HG03135 (cell line): ENCODE measurements around the gene MMP27.
A peak's percentile ranks its signal among the peaks of the same experiment; 100 is the strongest.
"Not testable (repeated sequence)": the region's sequence is repeated elsewhere in the genome, so short reads cannot be mapped to it uniquely, and the experiment has no call there.

Experiments used
- ATAC-seq: cut with Tn5 transposase; IDR thresholded peaks from one replicate; pipeline ENCODE4 v1.9.1; 2021; ENCODE audit warnings: mild to moderate bottlenecking, moderate library complexity; ENCODE audit not compliant: unreplicated experiment

The MMP27 gene, protein sequence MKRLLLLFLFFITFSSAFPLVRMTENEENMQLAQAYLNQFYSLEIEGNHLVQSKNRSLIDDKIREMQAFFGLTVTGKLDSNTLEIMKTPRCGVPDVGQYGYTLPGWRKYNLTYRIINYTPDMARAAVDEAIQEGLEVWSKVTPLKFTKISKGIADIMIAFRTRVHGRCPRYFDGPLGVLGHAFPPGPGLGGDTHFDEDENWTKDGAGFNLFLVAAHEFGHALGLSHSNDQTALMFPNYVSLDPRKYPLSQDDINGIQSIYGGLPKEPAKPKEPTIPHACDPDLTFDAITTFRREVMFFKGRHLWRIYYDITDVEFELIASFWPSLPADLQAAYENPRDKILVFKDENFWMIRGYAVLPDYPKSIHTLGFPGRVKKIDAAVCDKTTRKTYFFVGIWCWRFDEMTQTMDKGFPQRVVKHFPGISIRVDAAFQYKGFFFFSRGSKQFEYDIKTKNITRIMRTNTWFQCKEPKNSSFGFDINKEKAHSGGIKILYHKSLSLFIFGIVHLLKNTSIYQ

DNA sequence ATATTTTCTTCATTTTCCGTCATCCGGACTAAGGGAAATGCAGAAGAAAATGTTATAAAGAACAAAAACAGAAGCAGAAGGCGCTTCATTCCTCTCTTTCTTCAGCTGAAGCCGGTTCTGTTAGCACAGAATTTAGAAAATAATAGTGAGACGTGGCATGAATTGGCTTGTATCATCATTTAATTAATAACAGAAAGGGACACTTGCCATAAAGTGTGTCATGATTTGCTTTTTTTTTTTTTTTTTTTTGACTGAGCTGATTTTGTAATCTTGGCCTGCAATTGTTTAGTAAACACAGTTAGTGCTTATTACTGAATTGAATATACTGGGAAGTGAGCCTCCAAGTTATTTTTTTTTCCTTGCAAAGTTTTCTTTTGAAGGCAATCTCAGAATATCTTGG is at the start of gene MMP27:
MMP27 (minus strand) TSS at position 144 of the 400 bp plus-strand sequence; CDS start at position 89, 55 bp downstream.
- ATAC-seq = no peak

DNA sequence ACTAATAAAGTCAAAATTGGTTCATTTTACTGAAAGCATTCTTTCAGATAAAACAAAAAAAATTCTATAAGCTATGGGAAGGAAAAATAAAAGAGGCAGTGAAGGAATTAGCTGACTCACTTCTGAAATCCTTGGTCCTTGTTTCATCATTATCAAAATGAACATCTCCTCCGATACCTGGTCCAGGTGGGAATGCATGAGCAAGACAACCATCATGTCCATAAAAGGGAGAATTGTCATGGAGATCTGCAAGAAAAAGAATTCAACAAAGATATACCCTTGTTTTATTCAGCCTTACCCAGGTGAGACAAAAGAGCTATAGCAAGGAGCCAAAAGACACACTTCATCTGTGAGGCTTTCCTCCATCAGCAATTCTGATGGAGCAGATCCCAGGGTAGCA is 47.7 kb upstream of the MMP27 start:
- ATAC-seq = no peak

DNA sequence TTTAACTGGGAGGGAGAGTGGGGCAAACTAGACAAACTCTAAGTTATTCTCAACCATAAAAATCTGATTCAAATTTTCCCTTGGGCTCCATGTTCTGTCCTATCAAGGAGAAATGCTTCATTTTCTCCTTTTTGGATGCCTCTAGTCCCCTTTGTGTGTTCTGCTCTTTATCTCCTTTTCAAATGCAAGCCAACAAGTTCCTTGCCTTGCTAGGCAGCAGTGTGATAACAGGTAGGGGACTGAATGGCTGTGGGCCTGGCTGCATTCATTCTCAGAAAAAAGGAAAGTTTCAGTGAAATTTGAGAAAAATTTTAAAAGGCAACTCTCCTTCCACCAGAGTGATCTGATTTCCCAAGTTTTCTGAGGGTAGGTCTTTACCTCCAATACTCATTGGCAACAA is 46.1 kb upstream of the MMP27 start:
- ATAC-seq = no peak

DNA sequence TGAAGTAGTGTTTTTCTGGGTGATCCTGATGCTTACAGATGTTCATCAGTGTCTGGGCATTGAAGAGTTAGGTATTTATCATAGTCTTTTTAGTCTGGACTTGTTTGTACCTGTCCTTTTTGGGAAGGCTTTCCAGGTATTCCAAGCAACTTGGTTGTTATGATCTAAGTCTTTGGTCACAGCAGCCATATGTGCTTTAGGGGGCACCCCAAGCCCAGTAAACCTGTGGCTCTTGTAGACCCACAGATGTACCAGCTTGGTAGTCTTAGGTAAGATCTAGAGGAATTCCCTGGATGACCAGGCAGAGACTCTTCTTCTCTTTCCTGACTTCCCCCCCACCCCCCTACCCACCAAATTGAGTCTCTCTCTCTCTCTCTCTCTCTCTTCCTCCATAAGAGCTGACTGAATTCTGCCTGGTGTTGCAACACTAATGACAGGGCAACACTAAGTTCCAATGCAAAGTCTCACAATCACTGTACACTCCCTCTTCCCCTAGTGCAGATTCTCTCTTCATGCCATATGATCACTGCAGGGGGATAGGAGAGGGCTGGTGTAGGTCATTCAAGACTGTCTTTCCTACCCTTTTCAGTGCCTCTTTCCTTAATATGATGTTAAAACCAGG is 43.6 kb upstream of the MMP27 start:
- ATAC-seq = no peak

DNA sequence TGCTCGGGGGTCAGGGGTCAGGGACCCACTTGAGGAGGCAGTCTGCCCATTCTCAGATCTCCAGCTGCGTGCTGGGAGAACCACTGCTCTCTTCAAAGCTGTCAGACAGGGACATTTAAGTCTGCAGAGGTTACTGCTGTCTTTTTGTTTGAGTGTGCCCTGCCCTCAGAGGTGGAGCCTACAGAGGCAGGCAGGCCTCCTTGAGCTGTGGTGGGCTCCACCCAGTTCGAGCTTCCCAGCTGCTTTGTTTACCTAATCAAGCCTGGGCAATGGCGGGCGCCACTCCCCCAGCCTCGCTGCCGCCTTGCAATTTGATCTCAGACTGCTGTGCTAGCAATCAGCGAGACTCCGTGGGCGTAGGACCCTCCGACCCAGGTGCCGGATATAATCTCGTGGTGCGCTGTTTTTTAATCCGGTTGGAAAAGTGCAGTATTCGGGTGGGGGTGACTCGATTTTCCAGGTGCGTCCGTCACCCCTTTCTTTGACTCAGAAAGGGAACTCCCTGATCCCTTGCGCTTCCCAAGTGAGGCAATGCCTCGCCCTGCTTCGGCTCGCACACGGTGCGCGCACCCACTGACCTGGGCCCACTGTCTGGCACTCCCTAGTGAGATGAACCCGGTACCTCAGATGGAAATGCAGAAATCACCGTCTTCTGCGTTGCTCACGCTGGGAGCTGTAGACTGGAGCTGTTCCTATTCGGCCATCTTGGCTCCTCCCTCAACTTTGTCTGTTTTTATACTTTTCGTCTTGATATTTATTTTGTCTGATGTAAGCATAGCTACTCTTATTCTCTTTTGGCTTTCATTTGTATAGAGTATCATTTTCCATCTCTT is 41.4 kb upstream of the MMP27 start:
- ATAC-seq = not testable (repeated sequence)

DNA sequence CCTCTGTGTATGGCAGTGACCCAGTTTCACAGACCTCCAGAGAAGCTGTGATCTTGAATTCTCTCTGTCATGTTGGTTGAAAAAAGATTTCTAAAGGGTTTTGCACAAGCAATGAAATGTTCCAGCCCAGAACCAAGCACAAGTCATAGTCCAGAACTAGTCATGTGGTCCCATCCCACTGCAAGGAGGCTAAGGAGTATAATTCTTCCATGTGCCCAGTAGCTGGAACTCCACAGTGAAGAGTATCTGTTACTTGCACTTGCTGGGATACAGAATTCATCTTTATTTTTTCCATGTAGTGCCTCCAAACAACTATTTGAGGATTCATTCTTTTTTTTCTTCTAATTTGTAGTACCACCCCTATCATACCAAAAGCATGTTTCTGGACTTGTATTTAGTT is 29.1 kb upstream of the MMP27 start:
- no peak for ATAC-seq

DNA sequence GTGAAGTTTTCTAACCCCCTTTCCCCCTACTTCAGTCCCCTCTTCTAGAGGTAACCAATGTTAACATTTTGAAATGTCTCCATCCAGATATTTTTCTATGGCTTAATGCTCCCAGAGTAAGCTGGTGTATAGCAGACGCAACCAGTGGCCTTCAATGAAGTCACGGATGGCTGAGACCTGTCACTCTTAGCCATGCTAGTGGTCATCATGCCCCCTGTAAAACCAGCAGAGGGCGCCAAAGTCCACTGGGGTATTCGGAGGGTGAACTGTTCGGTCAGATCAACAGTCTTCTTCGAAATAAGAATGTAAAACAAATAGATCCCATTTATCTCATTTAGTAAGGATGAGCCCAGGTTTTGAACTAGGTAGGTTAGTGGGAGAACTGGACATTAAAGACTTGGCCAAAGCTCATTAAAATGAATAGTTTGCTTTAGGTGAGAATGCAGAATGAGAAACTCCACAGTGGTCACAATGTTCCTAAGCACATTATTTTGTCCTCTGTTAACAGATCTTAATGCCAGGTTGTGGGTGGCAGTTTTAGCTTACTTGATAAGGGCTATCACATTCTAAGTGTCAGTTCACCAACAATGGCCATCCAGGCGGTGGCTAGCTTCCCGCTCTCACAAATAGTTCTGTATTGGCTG is 27.8 kb upstream of the MMP27 start:
- peak; percentile 85 for ATAC-seq

DNA sequence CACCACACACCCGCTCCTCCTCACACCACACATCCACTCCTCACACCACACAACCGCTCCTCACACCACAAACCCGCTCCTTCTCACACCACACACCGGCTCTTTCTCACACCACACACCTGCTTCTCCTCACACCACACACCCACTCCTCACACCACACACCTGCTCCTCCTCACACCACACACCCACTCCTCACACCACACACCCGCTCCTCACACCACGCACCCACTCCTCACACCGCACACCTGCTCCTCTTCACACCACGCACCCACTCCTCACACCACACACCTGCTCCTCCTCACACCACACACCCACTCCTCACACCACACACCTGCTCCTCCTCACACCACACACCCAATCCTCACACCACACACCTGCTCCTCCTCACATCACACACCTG is 25.4 kb upstream of the MMP27 start:
- ATAC-seq = not testable (repeated sequence)

DNA sequence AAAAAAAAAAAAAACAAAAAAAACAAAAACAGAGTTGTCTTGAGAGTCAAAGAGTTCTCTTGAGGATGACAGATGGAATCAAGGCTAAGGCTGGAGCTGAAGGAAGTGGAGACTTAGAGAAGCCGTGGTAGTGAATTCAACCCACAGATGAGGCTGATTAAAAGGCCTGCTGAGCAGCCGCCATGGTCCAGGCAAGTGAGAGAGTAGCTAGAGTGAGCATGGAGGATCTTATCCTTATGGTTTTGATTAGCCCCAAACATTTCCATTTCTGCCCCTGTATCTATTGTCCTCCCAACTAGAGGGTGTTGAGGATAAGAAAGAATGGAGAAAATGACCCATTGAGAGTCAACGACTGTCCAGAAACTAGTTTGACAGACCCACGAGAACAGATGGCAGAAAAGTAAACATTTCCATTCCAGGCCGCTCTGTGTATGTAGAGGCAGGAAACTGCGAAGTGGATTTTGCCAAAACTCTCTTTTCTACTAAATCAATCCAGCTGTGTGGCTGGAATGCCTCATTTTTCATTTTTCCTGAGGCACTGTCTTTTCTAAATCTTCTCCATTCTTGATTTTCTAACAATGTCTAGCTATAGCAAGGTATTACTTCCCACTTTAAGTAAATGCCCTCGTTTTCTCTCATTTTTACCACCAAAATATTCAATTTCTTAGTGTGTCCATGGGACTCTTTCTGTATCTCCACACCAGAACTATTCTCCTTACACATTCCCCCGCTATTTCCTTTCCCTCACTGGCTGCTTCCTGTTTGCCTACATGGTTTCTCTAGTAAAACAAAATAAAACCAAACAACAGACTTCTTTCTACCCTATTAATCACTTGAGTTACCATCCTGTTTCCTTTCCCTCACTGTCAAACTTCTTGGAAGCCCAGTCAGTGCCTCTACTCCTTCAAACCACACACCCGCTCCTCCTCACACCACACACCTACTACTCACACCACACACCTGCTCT is 24.6 kb upstream of the MMP27 start:
- ATAC-seq = no peak

DNA sequence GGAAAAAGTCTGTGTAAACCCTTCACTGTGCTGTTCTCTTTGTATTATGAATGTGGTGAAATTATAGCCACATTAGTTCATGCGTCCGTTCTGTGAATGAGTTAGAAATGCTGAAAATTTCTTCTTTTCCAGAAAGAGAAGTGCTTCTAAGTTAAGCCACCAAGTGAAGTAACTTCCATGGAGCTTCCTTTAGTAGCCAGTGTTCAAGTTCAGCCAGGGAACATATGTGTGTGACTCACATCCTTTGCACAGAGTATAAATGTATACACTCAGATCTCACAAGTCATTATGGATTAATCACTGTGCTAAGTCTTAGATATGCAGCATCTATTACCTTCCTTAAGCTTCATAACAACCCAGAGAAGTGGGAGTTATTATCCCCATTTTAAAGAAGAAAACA is 22.3 kb upstream of the MMP27 start:
- no peak for ATAC-seq

DNA sequence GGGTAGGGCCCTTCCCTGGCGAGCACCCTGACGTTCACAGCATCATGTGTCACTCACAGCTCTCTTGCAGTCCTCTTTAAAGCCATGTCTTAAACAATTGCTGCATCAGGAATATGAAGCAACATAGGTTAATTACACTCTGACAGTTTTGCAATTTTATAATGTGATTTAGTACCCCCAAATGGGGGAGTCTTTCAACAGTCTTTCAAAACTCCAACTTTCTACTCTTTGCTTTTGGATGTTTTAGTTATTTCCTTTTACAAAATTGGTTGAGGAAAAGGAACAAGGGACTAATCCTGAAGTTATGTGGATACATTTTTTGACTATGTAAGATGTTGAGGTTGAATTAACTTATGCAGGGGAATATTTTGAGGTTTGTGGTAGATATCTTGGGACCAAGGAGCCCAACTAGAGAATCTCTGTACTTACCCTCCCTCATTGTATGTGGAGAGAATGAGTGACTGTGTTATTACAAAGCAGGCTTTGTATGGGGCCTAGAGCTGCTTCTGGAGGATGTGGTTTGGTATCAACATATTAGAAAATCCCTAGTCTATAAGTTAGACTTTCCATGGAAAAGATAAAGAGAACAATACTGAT is 19.4 kb upstream of the MMP27 start, which contains the start of gene MMP8:
MMP8 (minus strand) TSS at position 51 of the 597 bp plus-strand sequence. CDS start 99 bp downstream, outside the sequence.
- no peak for ATAC-seq

DNA sequence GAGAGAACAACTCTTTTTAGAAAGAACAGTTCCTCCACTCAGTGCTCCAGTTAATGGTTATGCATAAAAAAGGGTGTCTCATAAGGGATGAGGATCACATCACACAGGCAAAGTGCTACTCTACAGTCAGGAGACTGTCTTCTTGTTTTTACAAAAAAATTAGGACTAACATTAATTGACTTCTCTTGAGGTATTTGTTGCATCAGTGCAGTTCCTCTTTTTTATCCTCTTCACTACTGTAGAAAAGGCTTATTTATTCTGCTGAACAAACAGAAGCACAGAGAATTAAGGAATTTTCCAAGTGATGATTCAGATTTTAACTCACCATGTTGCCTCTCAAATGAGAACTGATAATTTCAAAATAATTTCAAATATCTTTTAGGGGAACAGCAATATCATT is 17.3 kb upstream of the MMP27 start:
- ATAC-seq = no peak

DNA sequence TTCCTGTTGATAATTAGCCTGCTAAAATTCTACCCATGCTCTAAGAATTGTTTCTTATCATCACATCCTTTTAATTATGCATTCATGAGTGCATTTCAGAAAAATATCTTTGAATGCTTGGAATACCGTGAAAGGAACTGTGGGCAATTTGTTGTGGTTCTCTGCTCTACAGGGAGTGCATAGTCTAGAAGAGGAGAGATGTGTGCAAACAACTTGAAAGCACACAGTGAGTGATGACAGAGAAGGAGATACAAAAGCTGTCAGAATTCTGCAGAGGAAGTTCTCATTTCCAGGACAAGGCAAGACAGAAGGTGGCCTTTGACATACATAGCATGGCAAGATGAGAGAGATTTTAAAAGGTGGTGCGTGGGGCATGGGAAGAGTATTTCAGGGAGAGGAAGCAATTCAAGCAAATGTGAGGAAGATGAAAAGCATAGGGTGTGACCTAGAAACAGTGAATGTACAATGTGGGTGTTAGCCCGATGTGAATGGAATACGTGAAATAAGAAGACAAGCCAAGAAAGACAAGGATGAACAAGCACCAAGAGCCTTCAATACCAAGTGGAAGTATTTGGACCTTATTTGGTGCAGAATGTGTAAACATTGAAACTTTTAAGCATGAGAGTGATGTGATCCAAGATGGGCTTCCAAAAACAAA is 14.2 kb upstream of the MMP27 start:
- ATAC-seq = no peak

DNA sequence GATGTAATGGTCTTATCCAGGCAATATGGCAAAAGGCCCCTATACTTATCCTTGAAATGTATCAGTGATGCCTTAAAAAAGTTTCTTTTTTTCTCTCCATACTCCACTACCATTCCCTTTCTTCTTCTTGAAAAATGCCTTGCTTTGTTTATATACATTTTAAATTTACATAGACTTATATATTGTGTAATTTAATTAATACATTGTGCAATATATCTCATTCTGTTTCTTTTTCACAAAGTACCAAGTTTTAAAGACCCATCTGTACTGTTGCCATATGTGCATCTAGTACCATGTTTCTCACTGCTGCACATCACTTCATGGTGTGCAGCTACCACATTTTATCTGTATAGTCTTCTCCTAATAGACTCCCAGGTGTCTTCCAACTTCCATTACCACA is 11.7 kb upstream of the MMP27 start:
- ATAC-seq = no peak

DNA sequence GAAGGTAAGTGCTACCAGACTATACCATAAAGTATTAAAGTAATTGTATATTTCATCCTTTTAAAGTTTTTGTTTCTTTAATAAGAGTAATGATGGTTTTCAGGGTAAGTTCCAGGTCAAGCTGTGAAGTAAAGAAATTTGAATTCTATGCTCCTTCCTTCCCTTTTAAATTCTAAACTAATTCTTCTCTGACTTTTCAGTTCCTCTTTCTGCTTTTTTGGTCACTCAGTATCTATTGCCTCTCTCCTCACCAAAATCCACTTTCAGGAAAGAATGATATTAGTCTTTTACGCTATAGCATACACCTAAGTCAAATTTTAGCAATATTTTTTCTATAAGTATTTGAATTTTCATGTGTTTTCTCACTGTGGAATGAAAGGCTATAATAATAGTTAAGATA is 11.0 kb upstream of the MMP27 start:
- ATAC-seq = no peak

DNA sequence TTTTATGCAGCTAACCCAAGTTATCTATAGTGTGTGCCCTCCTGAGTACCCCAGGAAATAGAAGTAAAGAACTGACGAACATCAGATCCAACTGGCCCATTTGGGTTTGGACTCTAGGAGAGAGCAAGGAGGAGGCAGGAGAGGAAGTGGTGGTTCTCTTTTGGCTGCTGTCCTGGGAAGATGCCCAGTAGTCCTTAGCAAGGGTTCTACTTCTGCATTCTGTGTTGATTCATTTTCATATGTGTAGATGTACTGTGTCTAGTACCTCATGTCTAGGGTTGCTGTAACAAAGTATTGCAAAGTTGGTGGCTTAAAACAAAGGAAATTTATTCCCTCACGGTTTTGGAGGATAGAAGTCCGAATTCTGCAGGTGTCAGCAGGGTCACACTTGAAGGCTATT is 6.6 kb upstream of the MMP27 start:
- ATAC-seq = no peak

DNA sequence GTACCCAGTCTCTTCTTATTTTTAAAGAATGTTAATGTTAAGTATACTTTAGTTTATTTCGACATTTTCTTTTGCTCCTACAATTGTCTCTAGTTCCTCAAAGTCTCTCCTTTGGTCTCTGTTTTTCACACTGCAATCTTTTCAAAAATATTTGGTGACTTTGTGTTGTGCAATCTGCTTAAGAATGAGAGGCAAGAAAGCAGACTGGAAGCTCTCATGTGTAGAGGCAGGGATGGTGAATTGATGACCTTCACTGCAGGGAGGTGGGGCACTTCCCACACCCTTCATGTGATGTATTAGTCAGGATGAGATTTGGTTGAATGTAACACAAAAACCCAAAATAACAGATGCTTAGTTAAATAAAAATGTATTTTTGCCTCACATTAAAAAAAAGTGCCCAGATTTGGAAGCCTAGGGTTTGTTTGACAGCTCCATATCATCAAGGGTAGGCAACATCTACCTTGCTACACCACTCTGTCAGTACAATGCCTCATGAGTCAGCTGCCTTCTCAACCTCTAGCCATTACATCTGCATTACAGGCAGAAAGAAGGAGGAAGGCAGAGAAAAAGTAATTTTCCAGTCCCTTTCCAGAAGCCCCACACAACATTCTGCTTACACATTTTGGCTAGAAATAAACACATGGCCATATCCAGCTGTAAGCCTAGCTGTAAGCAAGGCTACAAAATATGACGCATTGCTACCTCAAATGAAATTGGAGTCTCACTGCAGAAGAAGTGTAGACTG is 3.8 kb upstream of the MMP27 start:
- no peak for ATAC-seq

DNA sequence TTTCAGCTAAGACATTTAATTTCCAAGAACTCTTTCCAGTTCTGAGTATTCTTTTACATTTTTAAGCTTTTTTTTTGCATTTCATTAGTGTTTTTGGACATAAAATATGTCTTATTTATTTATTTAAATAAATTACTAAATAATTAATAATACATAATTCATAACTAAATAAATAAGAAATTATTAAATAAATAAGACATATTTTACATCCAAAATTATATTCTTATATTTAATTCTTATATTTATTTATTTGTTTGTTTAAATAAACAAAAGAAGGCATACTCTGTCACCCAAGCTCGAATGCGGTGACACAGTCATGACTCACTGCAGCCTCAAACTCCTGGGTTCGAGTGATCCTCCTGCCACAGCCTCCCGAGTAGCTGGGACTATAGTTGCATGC is 3.1 kb upstream of the MMP27 start:
- ATAC-seq = no peak
